Measurements from ENCODE around the gene CSPG4.

GRCh38 chr15:75673426-75674235 is 39.0 kb downstream of the CSPG4 start:
- TF ChIP-seq, protein P1, sequence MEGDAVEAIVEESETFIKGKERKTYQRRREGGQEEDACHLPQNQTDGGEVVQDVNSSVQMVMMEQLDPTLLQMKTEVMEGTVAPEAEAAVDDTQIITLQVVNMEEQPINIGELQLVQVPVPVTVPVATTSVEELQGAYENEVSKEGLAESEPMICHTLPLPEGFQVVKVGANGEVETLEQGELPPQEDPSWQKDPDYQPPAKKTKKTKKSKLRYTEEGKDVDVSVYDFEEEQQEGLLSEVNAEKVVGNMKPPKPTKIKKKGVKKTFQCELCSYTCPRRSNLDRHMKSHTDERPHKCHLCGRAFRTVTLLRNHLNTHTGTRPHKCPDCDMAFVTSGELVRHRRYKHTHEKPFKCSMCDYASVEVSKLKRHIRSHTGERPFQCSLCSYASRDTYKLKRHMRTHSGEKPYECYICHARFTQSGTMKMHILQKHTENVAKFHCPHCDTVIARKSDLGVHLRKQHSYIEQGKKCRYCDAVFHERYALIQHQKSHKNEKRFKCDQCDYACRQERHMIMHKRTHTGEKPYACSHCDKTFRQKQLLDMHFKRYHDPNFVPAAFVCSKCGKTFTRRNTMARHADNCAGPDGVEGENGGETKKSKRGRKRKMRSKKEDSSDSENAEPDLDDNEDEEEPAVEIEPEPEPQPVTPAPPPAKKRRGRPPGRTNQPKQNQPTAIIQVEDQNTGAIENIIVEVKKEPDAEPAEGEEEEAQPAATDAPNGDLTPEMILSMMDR (conservative IDR thresholded peaks at IDR 0.05 in 1 of 2, IDR thresholded peaks at IDR 0.05 in 1 of 2; ENCODE audit: extremely low read depth in 1 of 2, insufficient read depth in 1 of 2, low read depth in 1 of 2, low read length in 2 of 2) = no peak
- TF ChIP-seq EZH2 (IDR thresholded peaks at IDR 0.05; ENCODE audit: borderline replicate concordance, low read length) = no peak

All from mammary epithelial cell (primary cell).